ENCODE results near the gene HIRA. TPM values are rescaled to one million over a fixed set of nuclear protein-coding genes. Genes with fewer than 3 reads are reported as not detected.

HIRA gene
- polyA plus RNA-seq, 1 experiment, result 17.1 TPM

GRCh38 chr22:19400881-19401280 lies 30.7 kb downstream of the HIRA start:
- POLR2A ChIA-PET, result no interaction called here
- TF ChIP-seq CTCF (IDR thresholded peaks at IDR 0.05; ENCODE audit: insufficient read depth, low read depth, low read length), result no peak
- H3K27me3 ChIP-seq (ENCODE audit: control insufficient read depth, insufficient read depth, low read length), result no peaks in the 10 kb centered on the region
- CTCF ChIA-PET, result interaction anchor here (1.1 kb wide), 1 partner anchor 256 kb away, joined by 5 read pairs; the partner anchor contains the start of gene ESS2
- H3K4me3 ChIP-seq (ENCODE audit: low read depth, low read length), result no peak overlapping the region
- no peak for DNase-seq (ENCODE audit: low read depth)
- H3K36me3 ChIP-seq (ENCODE audit: control insufficient read depth, insufficient read depth, low read length), result peaks cover 17% of the 10 kb centered on the region

GRCh38 chr22:19398652-19399051 lies 32.9 kb downstream of the HIRA start:
- ChIA-PET POLR2A (no interaction called here), CTCF (interaction anchor here (0.6 kb wide), 2 partner anchors 28 to 1344 kb away, joined by 3 to 4 read pairs; no protein-coding TSS in a partner anchor)
- no peaks in the 10 kb centered on the region for H3K27me3 ChIP-seq (ENCODE audit: control insufficient read depth, insufficient read depth, low read length)
- DNase-seq (ENCODE audit: low read depth), result no peak
- TF ChIP-seq CTCF (IDR thresholded peaks at IDR 0.05; ENCODE audit: insufficient read depth, low read depth, low read length), result no peak
- H3K4me3 ChIP-seq (ENCODE audit: low read depth, low read length), result no peak overlapping the region
- H3K36me3 ChIP-seq (ENCODE audit: control insufficient read depth, insufficient read depth, low read length), result peaks cover 30% of the 10 kb centered on the region

GRCh38 chr22:19398206-19398605 lies 33.3 kb downstream of the HIRA start:
- ChIA-PET CTCF (no interaction called here), POLR2A (no interaction called here)
- DNase-seq (ENCODE audit: low read depth), result no peak
- no peak overlapping the region for H3K4me3 ChIP-seq (ENCODE audit: low read depth, low read length)
- H3K27me3 ChIP-seq (ENCODE audit: control insufficient read depth, insufficient read depth, low read length), result no peaks in the 10 kb centered on the region
- TF ChIP-seq CTCF (IDR thresholded peaks at IDR 0.05; ENCODE audit: insufficient read depth, low read depth, low read length), result no peak
- peaks cover 30% of the 10 kb centered on the region for H3K36me3 ChIP-seq (ENCODE audit: control insufficient read depth, insufficient read depth, low read length)

GRCh38 chr22:19397734-19398104 lies 33.8 kb downstream of the HIRA start:
- ChIA-PET CTCF (no interaction called here), POLR2A (no interaction called here)
- DNase-seq (ENCODE audit: low read depth), result no peak
- no peak for TF ChIP-seq CTCF (IDR thresholded peaks at IDR 0.05; ENCODE audit: insufficient read depth, low read depth, low read length)
- Histone ChIP-seq H3K36me3 (ENCODE audit: control insufficient read depth, insufficient read depth, low read length) (peaks cover 33% of the 10 kb centered on the region), H3K27me3 (ENCODE audit: control insufficient read depth, insufficient read depth, low read length) (no peaks in the 10 kb centered on the region), H3K4me3 (ENCODE audit: low read depth, low read length) (no peak overlapping the region)

- DNase-seq (ENCODE audit: low read depth), result no peak
- TF ChIP-seq CTCF (IDR thresholded peaks at IDR 0.05; ENCODE audit: insufficient read depth, low read depth, low read length), result no peak
- Histone ChIP-seq H3K4me3 (ENCODE audit: low read depth, low read length) (no peak overlapping the region), H3K36me3 (ENCODE audit: control insufficient read depth, insufficient read depth, low read length) (peaks cover 37% of the 10 kb centered on the region), H3K27me3 (ENCODE audit: control insufficient read depth, insufficient read depth, low read length) (no peaks in the 10 kb centered on the region)
- ChIA-PET CTCF (interaction anchor here (0.6 to 1.5 kb wide), 2 partner anchors 10 to 124 kb away, joined by 3 read pairs; no protein-coding TSS in a partner anchor), POLR2A (no interaction called here)
Measured at GRCh38 chr22:19396934-19397733, 34.4 kb downstream of the HIRA start.
